B cell (primary cell): ENCODE results near the gene RNF150. TPM values are rescaled to one million over a fixed set of nuclear protein-coding genes. Genes with fewer than 3 reads are reported as not detected.

Experiments used
- ATAC-seq: fragments of 200-7000 bp; cut with Tn5 transposase; one replicate; pipeline ENCODE4 v1.10.0; 2021; ENCODE audit warnings: low read depth, mild to moderate bottlenecking, moderate number of reproducible peaks, moderate library complexity
- CTCF ChIA-PET: fragments of 350-600 bp; sonication (Branson Sonifier 250); formaldehyde crosslinking; loops from one replicate; lab custom pipeline; 2021; ENCODE audit warnings: antibody characterized with exemption, inconsistent platforms; lab: Charles Lee
- POLR2A ChIA-PET: fragments of 350-600 bp; sonication (Branson Sonifier 250); formaldehyde crosslinking; loops from one replicate; lab custom pipeline; 2021; ENCODE audit warnings: antibody characterized with exemption; lab: Charles Lee
- DNase-seq: peaks from one replicate; pipeline ENCODE4 v3.0.0; 2013
- H2AFZ ChIP-seq: 2 replicates; pipeline ENCODE4 v1.6.1; 2012; ENCODE audit warnings: mild to moderate bottlenecking, low read depth, low read length; ENCODE audit not compliant: insufficient read depth, poor library complexity, severe bottlenecking
- H3K27ac ChIP-seq, 2 donors: 1 replicate in 1 of 2; 2 replicates in 1 of 2; pipeline ENCODE4 v1.5.1; 2012 to 2013; ENCODE audit warnings: low read length in 2 of 2, mild to moderate bottlenecking in 2 of 2, moderate library complexity in 1 of 2
- H3K27me3 ChIP-seq, 4 experiments: fragments of 200-600 bp in 1 of 4; sonication (generic) in 1 of 4; replicated peaks in 1 of 4; 1 replicate in 2 of 4; 2 replicates in 2 of 4; pipeline versions ENCODE4 v1.6.1 to v1.7.0; 2013 to 2016; ENCODE audit warnings: low read length in 3 of 4, mild to moderate bottlenecking in 2 of 4, mixed read lengths in 1 of 4, moderate library complexity in 1 of 4; ENCODE audit not compliant: insufficient read depth in 4 of 4, control insufficient read depth in 3 of 4; ENCODE audit errors: control extremely low read depth in 1 of 4
- H3K36me3 ChIP-seq, 2 experiments: replicated peaks in 1 of 2; 1 replicate in 1 of 2; 2 replicates in 1 of 2; pipeline versions ENCODE4 v1.6.1 to v1.7.1; 2013; ENCODE audit warnings: low read length in 1 of 2; ENCODE audit not compliant: insufficient read depth in 2 of 2, control insufficient read depth in 1 of 2; ENCODE audit errors: control extremely low read depth in 1 of 2, extremely low read depth in 1 of 2
- H3K4me1 ChIP-seq, 2 donors: fragments of 200-600 bp in 1 of 2; sonication (generic) in 1 of 2; 1 replicate in 1 of 2; 2 replicates in 1 of 2; pipeline versions ENCODE4 v1.5.1 to v1.6.1; 2013 to 2017; ENCODE audit warnings: low read length in 2 of 2; ENCODE audit not compliant: control insufficient read depth in 2 of 2, insufficient read depth in 2 of 2
- H3K4me2 ChIP-seq: replicated peaks from 2 replicates; pipeline ENCODE3; 2012; ENCODE audit warnings: mild to moderate bottlenecking, low read depth, low read length; ENCODE audit not compliant: poor library complexity, severe bottlenecking
- H3K4me3 ChIP-seq, 5 experiments: fragments of 200-600 bp in 1 of 5; sonication (generic) in 1 of 5; 1 replicate in 3 of 5; 2 replicates in 2 of 5; pipeline versions ENCODE4 v1.5.1 to v1.7.0; 2011 to 2016; ENCODE audit warnings: low read length in 4 of 5, mild to moderate bottlenecking in 4 of 5, low read depth in 2 of 5, control low read depth in 1 of 5, moderate library complexity in 1 of 5; ENCODE audit not compliant: insufficient read depth in 1 of 5; ENCODE audit errors: control extremely low read depth in 1 of 5, extremely low read depth in 1 of 5
- H3K79me2 ChIP-seq: fragments of 200-600 bp; sonication (generic); one replicate; pipeline ENCODE4 v1.6.0; 2016; ENCODE audit warnings: low read length; ENCODE audit not compliant: control insufficient read depth, insufficient read depth
- H3K9ac ChIP-seq: fragments of 200-600 bp; sonication (generic); 2 replicates; pipeline ENCODE4 v1.6.1; 2017; ENCODE audit warnings: mild to moderate bottlenecking, low read length, moderate library complexity
- H3K9me3 ChIP-seq, 3 donors: one replicate each; pipeline versions ENCODE4 v1.6.1 to v1.7.1; 2013; ENCODE audit warnings: low read length in 2 of 3; ENCODE audit not compliant: control insufficient read depth in 2 of 3, insufficient read depth in 1 of 3; ENCODE audit errors: control extremely low read depth in 1 of 3
- H4K20me1 ChIP-seq: 2 replicates; pipeline ENCODE4 v1.6.0; 2012; ENCODE audit warnings: mild to moderate bottlenecking, low read length; ENCODE audit not compliant: insufficient read depth, control insufficient read depth, poor library complexity, severe bottlenecking
- H3K27ac Mint-ChIP-seq: one replicate; pipeline ENCODE4 v1.8.0; 2021; ENCODE audit warnings: mixed read lengths
- H3K27me3 Mint-ChIP-seq: one replicate; pipeline ENCODE4 v1.8.0; 2021; ENCODE audit warnings: mixed read lengths
- H3K4me1 Mint-ChIP-seq: one replicate; pipeline ENCODE4 v1.8.0; 2021; ENCODE audit warnings: mixed read lengths
- H3K4me3 Mint-ChIP-seq: one replicate; pipeline ENCODE4 v1.8.0; 2021; ENCODE audit warnings: mixed read lengths
- H3K9me3 Mint-ChIP-seq: one replicate; pipeline ENCODE4 v1.8.0; 2022; ENCODE audit warnings: mixed read lengths; ENCODE audit not compliant: insufficient read depth
- CTCF ChIP-seq: fragments of 200-600 bp; IDR thresholded peaks from one replicate; pipeline ENCODE4 v1.8.0; 2022; ENCODE audit warnings: antibody characterized with exemption, mild to moderate bottlenecking
- EZH2 ChIP-seq: IDR thresholded peaks from 2 replicates; pipeline ENCODE4 v1.6.1; 2012; ENCODE audit warnings: borderline replicate concordance, low read depth, mild to moderate bottlenecking, moderate library complexity, low read length; ENCODE audit not compliant: insufficient read depth, poor library complexity, severe bottlenecking
- WGBS: methylation state at CpG from one replicate; pipeline ENCODE4 v1.1.5; 2013; ENCODE audit warnings: missing lambda C conversion rate; ENCODE audit not compliant: insufficient coverage; 5-methylcytosine and 5-hydroxymethylcytosine counted together
- intact Hi-C: fragments of 100-400 bp; cut with micrococcal nuclease; formaldehyde crosslinking; loops from one replicate; pipeline ENCODE4 v1.10.0; 2022
- polyA plus RNA-seq: library from polyadenylated mRNA; depleted of rRNA; stranded (reverse); fragments of >200 nt; gene quantifications from 2 replicates; pipeline ENCODE4 v1.2.3, GENCODE V29; 2012
- total RNA-seq, 2 donors: library from RNA; stranded (reverse); fragments of 120-200 nt in 1 of 2; gene quantifications; 1 replicate in 1 of 2; 2 replicates in 1 of 2; pipeline versions ENCODE4 v1.2.3 to v1.2.4, GENCODE V29; 2013 to 2022

Gene RNF150
- total and polyA plus RNA-seq, 2 donors (not counting 1 experiment from before 2014, with no cell fraction given): not detected

DNA sequence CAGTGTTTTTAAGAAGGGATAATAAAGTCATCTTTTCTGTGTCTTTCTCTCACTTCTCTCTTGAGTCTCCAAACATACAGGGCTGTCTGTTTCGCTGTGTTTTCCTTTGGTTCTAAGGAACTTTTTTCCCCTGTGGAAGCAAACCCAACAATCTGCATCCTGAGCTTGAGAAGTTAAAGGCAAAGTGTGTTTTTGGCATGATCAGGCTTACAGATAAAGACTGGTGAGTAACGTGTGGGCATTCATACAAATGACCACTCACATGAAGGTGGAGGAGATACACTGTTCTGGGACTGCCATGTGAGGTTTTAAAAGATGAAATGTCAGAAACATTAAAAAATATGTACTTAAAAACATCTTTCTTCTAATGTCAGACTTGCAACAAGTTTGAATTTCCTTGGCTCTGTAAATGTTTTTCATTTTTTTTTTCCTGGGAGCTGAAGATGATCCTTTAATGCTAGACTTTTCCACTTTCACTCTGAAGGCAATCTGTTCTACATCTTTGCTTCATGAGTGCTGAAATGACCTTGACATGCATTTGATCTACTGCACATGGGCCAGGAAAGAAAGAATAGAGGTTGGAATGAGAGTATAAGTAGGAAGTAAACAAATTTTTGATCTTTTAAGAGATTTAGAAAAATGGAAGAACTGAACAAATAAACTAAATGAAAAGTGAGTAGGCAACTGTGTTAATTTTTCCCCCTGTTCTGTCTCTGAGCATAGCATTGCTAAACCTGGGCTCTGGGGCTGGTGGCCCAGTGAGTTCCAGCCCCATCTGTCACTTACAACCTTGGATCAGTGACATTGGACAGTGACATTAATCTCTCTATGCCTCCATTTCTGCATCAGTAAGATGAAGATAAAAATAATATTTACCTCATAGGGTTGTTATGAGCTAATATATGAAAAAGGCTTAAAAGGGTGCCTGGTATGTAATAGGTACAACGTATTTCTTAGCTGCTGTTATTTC is 226.0 kb downstream of the RNF150 start:
- CTCF ChIA-PET: interaction anchor here (1.5 kb wide), 1 partner anchor 23 kb away, joined by 3 read pairs; no protein-coding TSS in a partner anchor
- Histone ChIP-seq H3K4me1 (no peaks in the 10 kb centered on the region), H3K9me3 (no peaks in the 10 kb centered on the region), H4K20me1 (no peaks in the 10 kb centered on the region), H3K4me3 (no peak overlapping the region), H2AFZ (no peak overlapping the region), H3K4me2 (no peak overlapping the region), H3K27ac (no peak overlapping the region), H3K27me3 (peaks cover 0 to 2% (median 0%) of the 10 kb centered on the region in 4 experiments), H3K9ac (no peak overlapping the region), H3K79me2 (no peaks in the 10 kb centered on the region), H3K36me3 (no peaks in the 10 kb centered on the region)
- peaks cover 29% of the 10 kb centered on the region for H3K27me3 Mint-ChIP-seq
- no peak for TF ChIP-seq CTCF
- TF ChIP-seq EZH2: no peak
- DNase-seq (no peak), ATAC-seq (no peak)
- POLR2A ChIA-PET: no interaction called here
- H3K27ac Mint-ChIP-seq: no peak overlapping the region
- H3K4me3 Mint-ChIP-seq: no peak overlapping the region
- H3K9me3 Mint-ChIP-seq: no peaks in the 10 kb centered on the region
- H3K4me1 Mint-ChIP-seq: no peaks in the 10 kb centered on the region
- no CpG with 5 or more reads among the region's 3 CpGs for WGBS
- intact Hi-C loops: no loop called here

DNA sequence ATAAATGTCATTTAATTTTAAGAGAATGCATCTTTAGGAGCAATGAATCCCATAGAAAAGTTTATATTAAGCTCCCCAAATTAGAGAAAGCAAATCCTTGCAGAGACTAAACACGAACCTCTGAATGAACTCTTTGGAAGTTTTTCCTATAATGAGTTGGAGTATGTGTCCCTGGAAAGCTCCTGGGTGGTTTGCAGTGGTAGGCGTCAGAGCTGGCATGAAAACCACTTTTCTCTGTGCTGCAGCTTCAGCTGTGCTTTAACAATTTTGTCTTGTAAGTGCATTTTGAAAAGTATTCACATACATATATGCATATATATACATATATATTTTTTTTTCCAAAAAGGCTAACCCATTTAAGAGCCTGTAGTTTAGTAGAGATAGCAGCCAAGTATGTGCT is 228.4 kb downstream of the RNF150 start:
- H3K9me3 Mint-ChIP-seq: no peaks in the 10 kb centered on the region
- ChIA-PET POLR2A (no interaction called here), CTCF (no interaction called here)
- H3K4me3 ChIP-seq: no peak overlapping the region
- H2AFZ ChIP-seq: no peak overlapping the region
- H3K27me3 ChIP-seq: no peaks in the 10 kb centered on the region
- ATAC-seq (no peak), DNase-seq (no peak)
- H3K9ac ChIP-seq: no peak overlapping the region
- no peak overlapping the region for H3K27ac Mint-ChIP-seq
- H3K27me3 Mint-ChIP-seq: peaks cover 26% of the 10 kb centered on the region
- intact Hi-C loops: no loop called here
- H3K79me2 ChIP-seq: no peaks in the 10 kb centered on the region
- H3K4me3 Mint-ChIP-seq: no peak overlapping the region
- H3K27ac ChIP-seq: no peak overlapping the region
- no peak overlapping the region for H3K4me2 ChIP-seq
- no peaks in the 10 kb centered on the region for H3K4me1 Mint-ChIP-seq
- no peaks in the 10 kb centered on the region for H3K9me3 ChIP-seq
- no CpG with 5 or more reads among the region's 2 CpGs for WGBS
- TF ChIP-seq CTCF (no peak), EZH2 (no peak)
- H3K36me3 ChIP-seq: no peaks in the 10 kb centered on the region
- H4K20me1 ChIP-seq: no peaks in the 10 kb centered on the region
- H3K4me1 ChIP-seq: no peaks in the 10 kb centered on the region
